SK-N-MC (cell line): ENCODE measurements around the gene KRTAP9-3.

ENCODE experiments used
- EZH2 ChIP-seq: fragments of 200-600 bp; sonication (generic); IDR thresholded peaks from one replicate; pipeline ENCODE4 v1.6.1; 2017; ENCODE audit warnings: antibody characterized with exemption
- POLR2AphosphoS5 ChIP-seq: IDR thresholded peaks from 2 replicates; pipeline ENCODE4 v1.6.1; 2012; ENCODE audit warnings: mild to moderate bottlenecking, low read depth, low read length, borderline replicate concordance

DNA sequence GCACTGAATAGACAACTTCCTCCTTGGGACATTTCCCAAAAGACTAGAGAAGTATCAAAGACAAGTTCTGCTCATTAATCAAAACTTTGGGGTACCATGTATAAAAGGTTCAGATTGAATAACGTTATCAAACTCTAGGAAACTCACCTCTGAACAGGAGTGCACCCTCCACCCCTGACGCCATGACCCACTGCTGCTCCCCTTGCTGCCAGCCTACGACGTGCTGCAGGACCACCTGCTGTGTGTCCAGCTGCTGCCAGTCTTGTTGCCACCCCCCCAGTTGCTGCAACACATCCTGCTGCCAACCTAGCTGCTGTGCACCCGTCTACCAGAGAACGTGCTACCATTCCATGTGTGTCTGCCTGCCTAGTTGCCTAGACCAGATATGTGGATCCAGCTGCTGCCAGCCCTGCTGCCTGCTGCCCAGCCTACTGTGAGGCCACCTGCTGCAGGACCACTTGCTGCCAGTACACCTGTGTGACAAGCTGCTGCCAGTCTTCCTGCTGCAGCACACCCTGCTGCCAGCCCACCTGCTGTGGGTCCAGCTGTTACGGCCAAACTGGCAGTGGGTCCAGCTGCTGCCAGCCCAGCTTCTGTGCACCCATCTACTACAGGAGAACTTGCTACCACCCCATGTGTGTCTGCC lies 19.6 kb upstream of the KRTAP9-3 start:
- no peak for TF ChIP-seq POLR2AphosphoS5
- TF ChIP-seq EZH2: no peak
